KBM-7 (cell line): ENCODE results near the gene S100P.
"Not testable (repeated sequence)": the region's sequence is repeated elsewhere in the genome, so short reads cannot be mapped to it uniquely, and the experiment has no call there.

Experiments used
- DNase-seq: peaks from one replicate; pipeline ENCODE4 v3.0.0-alpha.2; 2015
- in situ Hi-C: fragments of 300-500 bp; cut with MboI; formaldehyde crosslinking; loops from 2 replicates; pipeline ENCODE4 v1.14.3; 2020; ENCODE audit warnings: low sequenced_read_pairs, low pct_unique_long_range_greater_than_20kb, mixed read lengths

S100P gene

DNA sequence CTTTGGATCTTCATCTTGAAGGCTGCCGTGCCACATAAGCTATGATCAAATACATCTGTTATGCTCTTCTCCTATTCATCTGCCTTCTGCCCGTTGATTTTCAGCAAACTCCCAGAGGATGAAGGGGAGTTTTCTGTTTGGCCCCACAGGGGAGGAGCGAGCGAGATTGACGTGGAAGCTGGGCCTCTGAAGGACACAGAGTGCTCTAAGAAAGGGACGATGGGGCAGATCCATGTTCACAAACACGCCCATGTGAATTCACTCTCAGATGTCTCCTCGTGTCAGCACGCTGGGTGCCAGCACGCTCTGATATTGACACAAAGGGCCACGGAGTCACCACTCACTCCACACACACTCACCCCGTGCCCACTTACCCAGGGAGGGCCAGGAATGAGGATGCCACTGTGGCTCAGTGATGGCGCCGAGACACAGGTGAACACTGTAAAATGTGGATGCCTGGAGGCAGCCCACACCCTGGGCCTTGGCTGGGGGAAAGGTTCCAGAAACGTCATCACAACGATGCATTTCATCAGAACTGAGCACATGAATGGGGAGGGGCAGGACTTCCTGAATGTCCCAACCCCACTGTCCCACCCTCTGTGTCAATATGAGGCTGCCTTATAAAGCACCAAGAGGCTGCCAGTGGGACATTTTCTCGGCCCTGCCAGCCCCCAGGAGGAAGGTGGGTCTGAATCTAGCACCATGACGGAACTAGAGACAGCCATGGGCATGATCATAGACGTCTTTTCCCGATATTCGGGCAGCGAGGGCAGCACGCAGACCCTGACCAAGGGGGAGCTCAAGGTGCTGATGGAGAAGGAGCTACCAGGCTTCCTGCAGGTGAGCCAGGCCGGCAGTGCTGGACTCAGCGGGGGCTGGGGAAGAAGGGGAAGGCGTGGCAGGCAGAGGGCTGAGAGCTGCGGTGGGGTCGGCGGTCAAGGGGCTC is at the start of gene S100P:
TSS of gene S100P (plus strand) at position 648 of the 946 bp plus-strand sequence. CDS start at position 703, 55 bp downstream.
- in situ Hi-C loops: no loop called here
- DNase-seq: no peak

DNA sequence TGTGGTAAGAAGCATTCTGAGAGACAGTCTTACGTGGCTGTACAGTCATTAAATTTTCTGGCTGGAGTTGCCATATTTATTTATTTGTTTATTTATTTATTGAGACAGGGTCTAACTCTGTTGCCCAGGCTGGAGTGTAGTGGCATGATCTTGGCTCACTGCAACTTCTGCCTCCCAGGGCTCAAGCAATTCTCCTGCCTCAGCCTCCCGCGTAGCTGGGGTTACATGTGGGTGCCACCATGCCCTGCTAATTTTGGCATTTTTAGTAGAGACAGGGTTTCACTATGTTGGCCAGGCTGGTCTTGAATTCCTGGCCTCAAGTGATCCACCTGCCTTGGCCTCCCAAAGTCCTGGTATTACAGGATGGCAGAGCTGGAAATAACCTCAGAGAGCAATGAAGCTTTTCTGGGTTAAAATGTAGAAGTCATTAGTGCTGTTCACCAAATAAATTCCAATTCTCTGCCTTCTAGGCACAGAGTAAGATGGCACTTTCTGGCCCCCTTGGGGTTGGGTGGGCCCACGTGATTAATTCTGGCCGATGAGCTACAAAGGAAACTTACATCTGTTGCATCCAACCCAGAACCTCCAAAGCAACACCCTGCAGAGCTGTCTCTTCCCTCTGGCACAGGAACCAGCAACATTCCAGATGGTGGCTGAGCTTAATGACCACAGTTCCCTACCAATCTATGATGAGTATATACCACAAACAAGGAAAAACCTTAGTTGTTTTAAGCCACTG is 48.7 kb upstream of the S100P start:
- no peak for DNase-seq
- in situ Hi-C loops: no loop called here

DNA sequence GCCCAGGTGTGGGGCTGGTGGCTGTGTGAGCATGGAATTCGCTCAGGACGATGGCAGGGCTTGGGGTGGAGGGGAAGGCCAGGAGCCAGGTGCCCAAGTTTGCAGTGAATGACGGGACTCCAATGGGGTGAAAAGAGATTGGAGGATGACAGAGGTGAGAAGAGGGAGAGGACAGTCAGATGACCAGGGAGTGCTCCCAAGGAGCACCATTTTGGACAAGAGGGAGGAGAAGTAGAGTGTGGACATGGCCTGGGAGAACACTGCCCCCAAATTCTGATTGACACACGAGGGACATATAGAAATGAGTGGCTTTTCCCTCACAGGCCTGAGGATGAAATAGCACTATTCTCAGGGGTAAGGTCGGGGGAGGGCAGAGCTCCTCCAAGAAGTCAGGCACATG is 46.5 kb upstream of the S100P start:
- in situ Hi-C loops: no loop called here
- no peak for DNase-seq

DNA sequence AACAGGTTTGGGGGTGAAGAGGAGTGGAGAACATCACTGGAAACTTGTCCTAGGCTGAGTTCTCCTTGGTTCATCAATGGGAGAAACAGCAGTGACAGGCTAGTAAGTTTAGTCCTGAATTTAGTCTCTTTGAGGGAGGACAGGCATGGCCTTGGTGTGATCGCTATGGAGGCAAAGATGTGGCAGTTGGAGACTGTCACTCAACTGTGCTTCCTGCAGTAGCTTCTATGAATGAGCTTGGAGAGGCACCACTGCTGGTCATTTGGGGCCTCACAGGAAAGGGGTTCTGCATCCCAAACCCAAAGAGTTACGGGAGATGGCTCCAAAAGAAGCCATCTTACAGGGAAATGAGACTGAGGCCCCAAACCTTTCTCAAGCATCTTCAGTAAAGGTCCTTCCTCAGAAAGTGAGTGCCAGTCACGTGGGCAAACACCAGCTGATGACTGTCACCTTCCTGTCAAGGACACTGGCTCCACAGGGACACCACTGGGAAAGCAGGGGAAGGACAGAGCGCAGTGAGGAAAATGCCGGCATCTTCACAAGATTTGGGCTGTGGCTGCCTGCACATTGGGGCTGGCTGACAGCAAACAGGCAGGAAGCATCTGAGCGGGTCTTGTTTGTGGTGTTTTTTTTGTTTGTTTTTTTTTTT is 46.0 kb upstream of the S100P start:
- in situ Hi-C loops: no loop called here
- DNase-seq: no peak

DNA sequence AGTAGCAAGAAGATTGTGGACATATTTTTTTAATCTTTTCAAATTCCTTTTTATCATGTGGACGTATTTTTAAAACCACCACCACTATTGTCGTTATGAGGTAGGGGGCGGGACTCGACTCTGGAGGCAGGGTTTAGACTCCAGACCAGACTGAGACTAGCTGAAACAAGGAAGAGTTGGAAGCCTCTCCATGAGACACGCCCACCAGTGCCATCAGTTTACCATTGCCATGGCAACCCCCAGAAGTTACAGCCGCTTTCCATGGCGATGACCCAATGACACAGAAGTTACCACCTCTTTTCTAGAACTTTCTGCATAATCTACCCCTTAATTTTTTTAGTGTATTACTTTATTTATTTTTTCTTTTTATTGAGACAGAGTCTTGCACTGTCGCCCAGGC is 44.5 kb upstream of the S100P start:
- no peak for DNase-seq
- in situ Hi-C loops: no loop called here

DNA sequence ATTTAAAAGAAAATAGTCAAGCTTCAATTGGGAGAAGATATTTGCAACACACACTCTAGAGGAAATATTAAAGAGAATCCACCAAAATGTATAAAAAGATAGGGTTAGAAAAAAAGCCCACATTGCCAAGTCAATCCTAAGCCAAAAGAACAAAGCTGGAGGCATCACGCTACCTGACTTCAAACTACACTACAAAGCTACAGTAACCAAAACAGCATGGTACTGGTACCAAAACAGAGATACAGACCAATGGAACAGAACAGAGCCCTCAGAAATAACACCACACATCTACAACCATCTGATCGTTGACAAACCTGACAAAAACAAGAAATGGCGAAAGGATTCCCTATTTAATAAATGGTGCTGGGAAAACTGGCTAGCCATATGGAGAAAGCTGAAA is 39.5 kb upstream of the S100P start:
- in situ Hi-C loops, DNase-seq: not testable (repeated sequence)

DNA sequence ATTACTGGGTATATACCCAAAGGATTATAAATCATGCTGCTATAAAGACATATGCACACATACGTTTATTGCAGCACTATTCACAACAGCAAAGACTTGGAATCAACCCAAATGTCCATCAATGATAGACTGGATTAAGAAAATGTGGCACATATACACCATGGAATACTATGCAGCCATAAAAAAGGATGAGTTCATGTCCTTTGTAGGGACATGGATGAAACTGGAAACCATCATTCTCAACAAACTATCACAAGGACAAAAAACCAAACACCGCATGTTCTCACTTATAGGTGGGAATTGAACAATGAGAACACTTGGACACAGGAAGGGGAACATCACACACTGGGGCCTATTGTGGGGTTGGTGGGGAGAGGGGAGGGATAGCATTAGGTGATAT is 38.4 kb upstream of the S100P start:
- in situ Hi-C loops: not testable (repeated sequence)

DNA sequence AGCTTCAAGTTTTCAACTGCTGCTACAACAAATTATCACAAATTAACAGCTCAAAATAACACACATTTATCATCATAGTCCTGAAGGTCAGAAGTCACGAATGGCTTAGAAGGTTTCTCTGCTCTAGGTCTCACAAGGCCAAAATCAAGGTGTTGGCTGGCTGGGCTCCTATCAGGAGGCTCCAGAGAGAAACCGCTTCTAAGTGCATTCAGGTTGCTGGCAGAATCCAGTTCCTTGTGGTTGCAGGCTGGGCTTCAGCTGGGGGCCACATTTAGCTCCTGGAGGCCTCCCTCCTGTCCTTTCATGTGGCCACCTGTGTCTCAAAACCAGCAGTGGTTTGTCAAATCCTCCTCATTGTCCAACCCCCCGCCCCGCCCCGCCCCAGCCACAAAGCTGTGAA is 37.8 kb upstream of the S100P start:
- DNase-seq: no peak
- in situ Hi-C loops: no loop called here

More for the DNA sequence above, 38.4 kb upstream of the S100P start:
- not testable (repeated sequence) for DNase-seq

DNA sequence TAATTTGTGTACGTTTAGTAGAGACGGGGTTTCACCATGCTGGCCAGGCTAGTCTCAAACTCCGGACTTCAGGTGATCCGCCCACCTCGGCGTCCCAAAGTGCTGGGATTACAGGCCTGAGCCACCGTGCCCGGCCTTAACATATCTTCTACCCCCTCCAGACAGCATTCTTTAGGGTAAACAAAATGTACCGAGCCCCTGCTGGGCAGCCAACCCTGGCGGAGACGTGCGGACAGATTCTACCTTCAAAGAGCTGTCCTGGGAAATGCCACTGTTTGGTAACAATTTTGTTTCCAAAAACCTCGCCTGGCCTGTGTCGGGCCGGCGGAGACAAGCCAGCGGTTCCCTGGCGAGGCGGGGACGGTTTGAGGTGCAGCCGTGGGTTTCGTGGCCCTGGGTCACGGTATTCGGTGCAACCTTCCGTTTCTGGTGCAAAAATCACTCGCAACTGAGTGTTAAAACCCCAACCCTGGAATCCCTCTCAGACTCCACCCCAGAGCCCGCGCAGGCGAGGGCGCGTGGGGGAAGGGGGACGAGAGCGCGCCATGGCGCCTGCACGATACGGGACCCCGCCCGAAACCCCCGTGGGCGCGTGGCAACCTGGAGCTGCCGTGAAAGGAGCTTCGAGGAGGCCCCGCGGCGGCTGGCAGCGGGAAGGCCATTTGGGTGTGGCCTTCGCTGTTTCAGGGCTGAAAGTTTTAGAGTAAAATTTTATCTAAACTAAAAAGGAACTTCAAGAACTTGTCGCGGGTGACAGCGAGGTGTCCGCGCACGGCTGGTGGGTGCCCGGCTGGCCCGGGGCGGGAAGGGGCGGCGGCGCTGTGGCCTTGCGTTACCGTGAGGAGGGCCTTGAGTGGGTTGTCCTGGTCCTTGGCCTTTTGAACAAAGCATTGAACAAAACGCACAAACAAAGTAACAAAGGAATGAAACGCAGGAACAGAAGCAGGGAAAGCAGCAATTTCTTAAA is 36.2 kb upstream of the S100P start:
- in situ Hi-C loops: no loop called here
- DNase-seq: no peak

DNA sequence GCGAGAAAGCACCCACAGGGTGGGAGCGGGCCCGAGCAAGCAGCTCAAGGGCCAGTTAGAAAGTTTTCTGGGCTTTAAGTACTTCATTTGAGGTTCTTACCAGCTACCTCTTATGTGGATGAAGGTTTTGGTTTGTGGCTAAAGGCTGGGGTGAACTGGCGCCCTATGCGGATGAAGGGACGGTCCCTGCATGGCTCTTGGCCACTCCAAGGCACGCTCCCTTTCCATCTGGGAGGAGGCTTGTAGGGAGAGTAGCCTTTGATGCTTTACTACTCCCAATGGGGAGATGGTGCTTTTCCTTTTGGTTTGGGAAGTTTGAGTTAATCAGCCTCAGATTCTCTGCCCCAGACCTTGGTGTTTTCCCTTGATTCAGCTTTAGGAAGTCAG is 35.5 kb upstream of the S100P start:
- no peak for DNase-seq
- in situ Hi-C loops: no loop called here

DNA sequence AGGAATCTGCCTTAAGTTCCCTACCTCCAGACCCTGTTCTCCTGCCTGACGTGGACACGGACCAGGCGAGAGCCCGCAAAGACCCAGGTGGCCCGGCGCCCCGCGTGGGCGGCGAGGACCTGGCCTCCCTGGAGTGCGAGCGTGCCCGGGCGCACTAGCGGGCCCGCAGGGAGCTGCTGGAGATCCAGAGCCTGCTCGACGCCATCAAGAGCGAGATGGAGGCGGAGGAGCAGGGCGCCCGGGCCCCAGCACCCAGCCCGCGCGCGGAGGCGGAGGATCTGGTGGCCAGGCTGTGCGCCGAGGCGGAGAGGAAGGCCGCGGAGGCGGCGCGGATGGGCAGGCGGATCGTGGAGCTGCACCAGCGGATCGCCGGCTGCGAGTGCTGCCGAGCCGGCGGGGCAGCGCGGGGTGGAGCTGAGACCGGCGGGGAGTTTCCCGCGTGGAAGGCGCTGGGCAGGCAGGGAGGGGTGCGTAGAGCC is 35.0 kb upstream of the S100P start:
- in situ Hi-C loops: no loop called here
- DNase-seq: no peak

DNA sequence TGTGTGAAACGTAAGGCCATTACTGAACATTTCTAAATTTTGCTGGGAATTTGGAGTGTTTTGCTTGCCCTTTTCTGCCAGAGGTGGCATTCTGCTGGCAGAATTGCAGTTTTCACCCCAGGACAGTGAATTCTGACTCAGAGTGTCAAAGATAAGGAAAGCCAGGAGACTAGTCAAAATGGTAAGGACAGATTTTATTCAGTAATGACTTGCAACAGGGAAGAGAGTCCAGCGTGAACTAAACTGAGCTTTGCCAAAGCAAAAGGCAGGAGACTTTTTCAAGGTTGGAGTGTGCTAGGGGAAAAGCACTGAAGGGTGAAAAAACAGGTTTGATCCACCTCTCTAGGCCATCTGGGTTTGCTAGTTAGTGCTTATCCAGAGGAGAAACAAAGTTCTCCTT is 33.8 kb upstream of the S100P start:
- in situ Hi-C loops: no loop called here
- DNase-seq: no peak

DNA sequence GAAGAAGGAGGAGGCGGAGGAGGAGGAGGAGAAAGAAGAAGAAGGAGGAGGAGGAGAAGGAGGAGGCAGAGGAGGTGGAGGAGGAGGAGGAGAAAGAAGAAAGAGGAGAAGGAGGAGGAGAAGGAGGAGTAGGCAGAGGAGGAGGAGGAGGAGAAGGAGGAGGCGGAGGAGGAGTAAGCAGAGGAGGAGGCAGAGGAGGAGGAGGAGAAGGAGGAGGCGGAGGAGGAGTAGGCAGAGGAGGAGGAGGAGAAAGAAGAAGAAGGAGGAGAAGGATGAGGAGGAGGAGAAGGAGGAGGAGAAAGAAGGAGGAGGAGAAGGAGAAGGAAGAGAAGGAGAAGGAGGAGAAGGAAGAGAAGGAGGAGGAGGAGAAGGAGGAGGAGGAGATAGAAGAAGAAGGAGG is 33.2 kb upstream of the S100P start:
- in situ Hi-C loops: no loop called here
- no peak for DNase-seq

DNA sequence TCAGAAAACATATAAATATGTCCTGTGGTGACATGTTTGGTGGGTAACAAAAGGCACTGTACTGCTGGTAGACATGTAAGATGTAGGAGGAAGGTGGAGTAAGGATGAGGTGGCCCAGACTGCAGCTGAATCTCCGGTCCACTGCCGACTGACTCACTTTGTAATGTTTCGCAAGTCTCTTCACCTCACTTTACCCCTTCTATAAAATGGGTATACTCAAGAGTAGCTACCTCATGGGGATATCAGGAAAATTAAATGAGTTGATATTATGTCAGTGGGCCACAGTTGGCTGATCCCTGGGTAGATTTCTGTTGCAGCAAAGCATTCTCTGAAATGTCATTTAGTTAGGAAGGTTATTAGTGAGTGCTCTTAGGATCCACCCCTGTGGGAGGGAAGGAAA is 31.1 kb upstream of the S100P start:
- DNase-seq: no peak
- in situ Hi-C loops: no loop called here

DNA sequence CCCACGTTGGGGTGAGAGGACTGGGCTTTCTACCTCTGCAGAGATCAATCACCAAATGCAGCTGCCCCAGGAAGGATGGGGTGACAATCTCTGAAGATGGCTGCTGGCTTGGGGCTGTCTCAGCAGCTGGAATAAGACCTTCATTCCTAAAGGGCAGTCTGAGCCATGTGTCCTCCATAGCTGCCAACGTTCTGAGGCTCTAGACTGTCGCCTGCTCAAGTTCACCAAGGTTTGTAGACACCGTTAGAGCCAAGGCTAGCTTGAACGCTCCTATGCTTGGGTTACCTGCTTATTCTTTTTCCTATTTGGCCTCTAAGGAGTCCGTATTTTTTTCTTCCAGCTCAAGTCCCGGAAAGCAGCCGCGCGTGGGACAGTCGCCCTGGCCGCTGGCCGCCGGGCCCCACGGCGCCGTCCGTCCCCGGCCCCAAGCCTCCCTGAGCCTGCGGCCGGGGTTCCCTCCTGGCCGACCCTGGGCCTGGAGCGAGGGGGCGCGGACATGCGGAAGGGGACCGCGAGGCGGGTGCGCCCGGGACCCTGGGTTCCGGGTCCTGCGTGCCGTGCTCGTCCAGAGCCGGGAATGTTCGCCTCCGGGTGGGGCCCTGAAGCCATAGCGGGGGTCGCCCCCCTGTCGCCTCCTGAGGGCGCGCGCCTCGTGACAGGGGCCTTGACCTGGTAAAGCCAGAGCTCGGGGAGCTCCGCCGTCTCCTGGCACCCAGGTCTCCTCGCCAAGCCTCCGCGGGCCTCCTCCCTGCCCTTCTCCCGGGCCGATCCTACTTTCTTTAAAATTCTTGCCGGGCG is 29.9 kb upstream of the S100P start:
- no peak for DNase-seq
- in situ Hi-C loops: no loop called here

DNA sequence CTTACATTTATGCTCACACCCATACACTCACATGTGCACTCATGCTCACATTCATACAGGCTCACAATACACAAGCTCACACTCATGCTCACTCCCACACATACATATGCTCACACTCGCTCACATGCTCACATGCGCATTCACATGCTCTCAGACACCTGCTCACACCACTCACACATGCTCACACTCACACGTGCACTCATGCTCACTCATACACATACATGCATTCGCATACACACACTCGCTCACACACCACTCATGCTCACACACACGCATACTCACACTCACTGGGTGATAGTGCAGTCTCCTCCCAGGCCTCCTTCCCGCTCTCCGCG is 28.4 kb upstream of the S100P start:
- no peak for DNase-seq
- in situ Hi-C loops: no loop called here

DNA sequence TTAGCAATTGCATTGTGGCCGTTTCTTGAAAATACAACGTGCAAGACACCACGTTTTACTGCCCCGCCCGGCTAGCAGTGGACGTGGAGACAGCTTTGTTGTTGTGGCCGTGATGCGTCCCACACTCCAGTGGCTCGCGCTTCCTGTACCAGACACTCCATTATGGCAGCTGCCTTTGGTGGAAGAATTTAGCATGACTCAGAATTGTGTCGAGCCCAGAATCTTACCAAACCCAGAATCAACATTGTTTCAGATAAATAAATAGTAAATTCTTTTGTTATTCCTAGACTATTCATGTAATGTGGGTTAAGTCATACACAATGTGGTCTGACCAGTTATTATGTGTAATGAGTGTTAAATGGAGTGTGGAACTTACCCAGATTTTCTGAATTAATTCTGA is 25.3 kb upstream of the S100P start:
- no peak for DNase-seq
- in situ Hi-C loops: no loop called here

DNA sequence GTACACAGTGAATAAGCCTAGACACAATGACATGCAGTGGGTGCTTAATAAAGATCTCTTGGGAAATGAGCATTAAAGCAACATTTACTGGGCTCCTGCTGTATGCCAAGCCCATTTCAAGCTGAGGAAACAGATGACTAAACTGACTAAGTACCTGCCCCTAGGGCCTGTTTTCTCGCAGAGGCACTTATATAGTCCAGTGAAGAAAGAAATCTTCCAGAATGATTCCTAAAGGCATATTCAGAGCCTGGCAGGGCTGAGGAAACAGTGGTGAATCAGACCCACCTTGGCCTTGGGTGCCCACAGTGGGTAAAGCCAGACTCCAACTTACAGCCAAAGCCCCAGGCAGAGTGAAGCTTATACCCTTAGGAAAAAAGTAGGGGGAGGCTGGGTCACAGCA is 22.0 kb upstream of the S100P start:
- in situ Hi-C loops: no loop called here
- no peak for DNase-seq
